Gastroesophageal sphincter (tissue), 3 donors: ENCODE data around the gene RPL32.
"Not testable (repeated sequence)": the region's sequence is repeated elsewhere in the genome, so short reads cannot be mapped to it uniquely, and the experiment has no call there.

Source experiments
- CTCF ChIP-seq, 4 experiments: fragments of 200-600 bp in 2 of 4; fragments of 450-650 bp in 2 of 4; sonication (generic) in 1 of 4; IDR thresholded peaks; one replicate each; pipeline ENCODE4 v1.5.1; 2017 to 2019; ENCODE audit warnings: antibody characterized with exemption in 4 of 4, mild to moderate bottlenecking in 2 of 4, moderate library complexity in 2 of 4
- POLR2A ChIP-seq, 2 donors: fragments of 450-650 bp; IDR thresholded peaks; one replicate each; pipeline ENCODE4 v1.6.1; 2017; ENCODE audit warnings: antibody characterized with exemption in 2 of 2, mild to moderate bottlenecking in 2 of 2, moderate library complexity in 1 of 2

- not testable (repeated sequence) for TF ChIP-seq CTCF, POLR2A (IDR thresholded peaks at IDR 0.05)
These were observed 12.5 kb upstream of the RPL32 start for GRCh38 chr3:12853847-12854246.
